Sigmoid colon (tissue), 7 donors: ENCODE results near the gene FIBCD1. TPM values are rescaled to one million over a fixed set of nuclear protein-coding genes. Genes with fewer than 3 reads are reported as not detected.

Experiments
- DNase-seq: peaks from one replicate; pipeline ENCODE4 v3.0.0-alpha.2; 2019
- H3K27ac ChIP-seq, 4 donors: fragments of 200-600 bp; sonication (generic); one replicate each; pipeline ENCODE4 v1.5.1; 2016 to 2019; ENCODE audit warnings: mild to moderate bottlenecking in 1 of 4
- H3K27me3 ChIP-seq, 3 donors: fragments of 200-600 bp; sonication (generic); one replicate each; pipeline ENCODE4 v1.5.1; 2019; ENCODE audit warnings: mild to moderate bottlenecking in 1 of 3
- H3K36me3 ChIP-seq, 4 donors: fragments of 200-600 bp; sonication (generic); one replicate each; pipeline ENCODE4 v1.5.1; 2016 to 2019
- H3K4me1 ChIP-seq, 4 donors: fragments of 200-600 bp; sonication (generic); one replicate each; pipeline ENCODE4 v1.5.1; 2017 to 2019
- H3K4me3 ChIP-seq, 4 donors: fragments of 200-600 bp; sonication (generic); one replicate each; pipeline ENCODE4 v1.5.1; 2017 to 2019; ENCODE audit warnings: mild to moderate bottlenecking in 2 of 4, moderate library complexity in 1 of 4
- H3K9me3 ChIP-seq, 4 donors: fragments of 200-600 bp in 3 of 4; sonication (generic) in 3 of 4; one replicate each; pipeline versions ENCODE4 v1.5.1 to v1.6.1; 2013 to 2019
- EP300 ChIP-seq, 4 donors: sonication (generic); formaldehyde crosslinking; IDR thresholded peaks; one replicate each; pipeline ENCODE4 v1.6.1; 2017; ENCODE audit warnings: antibody characterized with exemption in 4 of 4
- POLR2A ChIP-seq, 2 donors: fragments of 450-650 bp; IDR thresholded peaks; one replicate each; pipeline ENCODE4 v1.6.1; 2016; ENCODE audit warnings: antibody characterized with exemption in 2 of 2, mild to moderate bottlenecking in 2 of 2, moderate library complexity in 2 of 2
- POLR2AphosphoS5 ChIP-seq, 4 donors: sonication (generic); formaldehyde crosslinking; IDR thresholded peaks; one replicate each; pipeline ENCODE4 v1.6.1; 2017; ENCODE audit warnings: antibody characterized with exemption in 4 of 4
- WGBS, 2 donors: extraction: QIAGEN DNeasy Blood & Tissue Kit; methylation state at CpG; one replicate each; pipeline ENCODE4 v1.1.7; 2013; 5-methylcytosine and 5-hydroxymethylcytosine counted together
- intact Hi-C: fragments of 100-400 bp; cut with DNase I; formaldehyde crosslinking; loops from one replicate; pipeline ENCODE4 v1.15.1; 2023
- polyA plus RNA-seq, 3 donors: library from polyadenylated mRNA; stranded (reverse); fragments of 200-250 nt; gene quantifications; one replicate each; pipeline ENCODE4 v1.2.3, GENCODE V29; 2013
- total RNA-seq, 4 donors: library from RNA; depleted of rRNA; stranded (reverse); fragments of >200 nt; gene quantifications; one replicate each; pipeline ENCODE4 v1.1.0, GENCODE V29; 2016
- TF ChIP-seq, protein P1 (sequence below), 4 experiments: fragments of 450-650 bp in 3 of 4; fragments of 200-600 bp in 1 of 4; IDR thresholded peaks; one replicate each; pipeline ENCODE4 v1.5.1; 2016 to 2019; ENCODE audit warnings: antibody characterized with exemption in 4 of 4, mild to moderate bottlenecking in 3 of 4, moderate library complexity in 2 of 4
- donor health status: healthy with polysubstance abuse.
- donor health status: Bipolar disorder and iron deficiency.
- donor health status: healthy.

FIBCD1 gene
- total and polyA plus RNA-seq, 7 donors = 0.36 to 11.9 (median 10.6) TPM; not detected in 3

- Histone ChIP-seq H3K27ac (no peak overlapping the region), H3K4me1 (no peaks in the 10 kb centered on the region), H3K27me3 (peaks cover 0 to 9% (median 0%) of the 10 kb centered on the region in 3 donors), H3K4me3 (no peak overlapping the region), H3K9me3 (no peaks in the 10 kb centered on the region), H3K36me3 (no peaks in the 10 kb centered on the region)
- intact Hi-C loops = no loop called here
- DNase-seq = no peak
- TF ChIP-seq EP300 (IDR thresholded peaks at IDR 0.05) (no peak), POLR2A (IDR thresholded peaks at IDR 0.05) (no peak), POLR2AphosphoS5 (IDR thresholded peaks at IDR 0.05) (no peak)
- TF ChIP-seq, protein P1, sequence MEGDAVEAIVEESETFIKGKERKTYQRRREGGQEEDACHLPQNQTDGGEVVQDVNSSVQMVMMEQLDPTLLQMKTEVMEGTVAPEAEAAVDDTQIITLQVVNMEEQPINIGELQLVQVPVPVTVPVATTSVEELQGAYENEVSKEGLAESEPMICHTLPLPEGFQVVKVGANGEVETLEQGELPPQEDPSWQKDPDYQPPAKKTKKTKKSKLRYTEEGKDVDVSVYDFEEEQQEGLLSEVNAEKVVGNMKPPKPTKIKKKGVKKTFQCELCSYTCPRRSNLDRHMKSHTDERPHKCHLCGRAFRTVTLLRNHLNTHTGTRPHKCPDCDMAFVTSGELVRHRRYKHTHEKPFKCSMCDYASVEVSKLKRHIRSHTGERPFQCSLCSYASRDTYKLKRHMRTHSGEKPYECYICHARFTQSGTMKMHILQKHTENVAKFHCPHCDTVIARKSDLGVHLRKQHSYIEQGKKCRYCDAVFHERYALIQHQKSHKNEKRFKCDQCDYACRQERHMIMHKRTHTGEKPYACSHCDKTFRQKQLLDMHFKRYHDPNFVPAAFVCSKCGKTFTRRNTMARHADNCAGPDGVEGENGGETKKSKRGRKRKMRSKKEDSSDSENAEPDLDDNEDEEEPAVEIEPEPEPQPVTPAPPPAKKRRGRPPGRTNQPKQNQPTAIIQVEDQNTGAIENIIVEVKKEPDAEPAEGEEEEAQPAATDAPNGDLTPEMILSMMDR (IDR thresholded peaks at IDR 0.05) = no peak
- WGBS, 2 donors = 84 to 89% methylated on average over 11 of the region's 11 CpGs
These were observed 44.9 kb upstream of the FIBCD1 start for GRCh38 chr9:130983970-130984369.

DNA sequence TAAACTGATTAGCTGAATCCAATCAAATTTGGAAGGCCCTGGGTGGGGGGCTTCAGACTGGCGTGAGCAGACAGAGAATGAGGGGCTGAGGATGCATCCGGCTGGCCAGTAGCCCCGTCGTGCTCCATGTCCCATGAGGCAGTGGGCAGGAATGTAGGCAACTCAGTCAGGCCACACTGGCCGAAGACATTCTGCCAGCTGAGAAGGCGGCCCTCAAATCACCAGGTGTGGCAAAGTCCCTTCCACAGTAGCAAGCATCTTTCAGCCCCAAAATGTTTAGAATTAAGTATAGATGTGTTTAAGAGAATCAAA is 44.3 kb upstream of the FIBCD1 start:
- no peak for TF ChIP-seq POLR2A (IDR thresholded peaks at IDR 0.05)
- TF ChIP-seq, protein P1 (IDR thresholded peaks at IDR 0.05) = no peak
- no peak for TF ChIP-seq EP300 (IDR thresholded peaks at IDR 0.05)
- no peak for TF ChIP-seq POLR2AphosphoS5 (IDR thresholded peaks at IDR 0.05)
- no peaks in the 10 kb centered on the region for H3K9me3 ChIP-seq
- WGBS, 2 donors = 74 to 93% methylated on average over 6 of the region's 6 CpGs
- no peak overlapping the region for H3K4me3 ChIP-seq
- intact Hi-C loops = no loop called here
- H3K4me1 ChIP-seq = no peaks in the 10 kb centered on the region
- H3K27me3 ChIP-seq = peaks cover 0 to 9% (median 0%) of the 10 kb centered on the region in 3 donors
- no peak for DNase-seq
- no peaks in the 10 kb centered on the region for H3K36me3 ChIP-seq
- H3K27ac ChIP-seq = no peak overlapping the region

DNA sequence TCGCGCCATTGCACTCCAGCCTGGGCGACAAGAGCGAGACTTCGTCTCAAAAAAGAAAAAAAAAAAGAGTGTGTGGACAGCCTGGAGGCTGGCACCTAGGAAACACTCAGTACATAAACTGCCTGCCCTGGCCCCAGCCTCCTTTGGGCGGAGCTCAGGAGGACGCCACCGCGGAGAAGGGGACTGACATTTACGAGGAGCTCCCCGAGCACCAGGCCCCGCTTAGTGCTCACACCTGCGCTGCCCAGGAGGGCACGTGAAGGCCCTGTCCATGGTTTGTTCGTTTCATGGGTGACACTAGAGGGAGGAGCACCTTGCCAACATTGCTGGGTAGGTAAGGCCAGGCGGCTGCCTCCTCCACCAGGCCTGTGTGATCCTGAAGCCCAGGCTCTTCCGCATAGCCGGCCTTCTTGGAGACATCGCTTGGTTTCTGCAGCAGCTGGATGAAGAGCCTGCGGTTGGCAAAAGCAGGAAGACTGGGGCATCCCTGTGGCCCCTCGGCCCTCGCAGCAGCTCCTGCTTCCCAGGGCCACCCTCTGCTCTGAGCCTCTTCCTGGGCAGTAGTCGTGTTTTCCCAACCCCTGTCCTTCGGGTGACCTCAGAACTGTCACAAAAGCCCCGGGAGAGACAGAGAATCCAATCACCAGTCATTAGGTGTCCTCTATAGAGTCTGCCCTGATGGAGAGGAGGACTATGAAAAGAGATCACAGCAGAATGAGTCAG is 43.8 kb upstream of the FIBCD1 start:
- Histone ChIP-seq H3K36me3 (no peaks in the 10 kb centered on the region), H3K4me3 (no peak overlapping the region), H3K27ac (no peak overlapping the region), H3K27me3 (peaks cover 0 to 8% (median 0%) of the 10 kb centered on the region in 3 donors), H3K9me3 (no peaks in the 10 kb centered on the region), H3K4me1 (no peaks in the 10 kb centered on the region)
- intact Hi-C loops = no loop called here
- TF ChIP-seq POLR2AphosphoS5 (IDR thresholded peaks at IDR 0.05) = no peak
- TF ChIP-seq EP300 (IDR thresholded peaks at IDR 0.05) = no peak
- TF ChIP-seq, protein P1 (IDR thresholded peaks at IDR 0.05) = no peak
- TF ChIP-seq POLR2A (IDR thresholded peaks at IDR 0.05) = no peak
- no peak for DNase-seq
- 66 to 82% methylated on average over 25 of the region's 25 CpGs for WGBS, 2 donors

- WGBS, 2 donors = 45 to 71% methylated on average over 14 of the region's 14 CpGs
- no peaks in the 10 kb centered on the region for H3K36me3 ChIP-seq
- TF ChIP-seq, protein P1 (IDR thresholded peaks at IDR 0.05) = no peak
- TF ChIP-seq EP300 (IDR thresholded peaks at IDR 0.05) (no peak), POLR2AphosphoS5 (IDR thresholded peaks at IDR 0.05) (no peak)
- intact Hi-C loops = no loop called here
- H3K4me1 ChIP-seq = no peaks in the 10 kb centered on the region
- H3K27me3 ChIP-seq = peaks cover 0 to 4% (median 0%) of the 10 kb centered on the region in 3 donors
- no peak overlapping the region for H3K27ac ChIP-seq
- no peak for DNase-seq
- H3K9me3 ChIP-seq = no peaks in the 10 kb centered on the region
- no peak overlapping the region for H3K4me3 ChIP-seq
These were observed 42.7 kb upstream of the FIBCD1 start for GRCh38 chr9:130981756-130982137.
